ENCODE results near the gene GALNT9.

Gene GALNT9

GRCh38 chr12:132238884-132239283, 90.5 kb downstream of the GALNT9 start:
- no peak overlapping the region for H3K27ac Mint-ChIP-seq
- no peaks in the 10 kb centered on the region for H3K27me3 Mint-ChIP-seq
- H3K4me3 Mint-ChIP-seq, result no peak overlapping the region
- no peaks in the 10 kb centered on the region for H3K36me3 Mint-ChIP-seq (ENCODE audit: low read depth)
- no peaks in the 10 kb centered on the region for H3K9me3 Mint-ChIP-seq
- H3K4me1 Mint-ChIP-seq (ENCODE audit: low read depth), result no peaks in the 10 kb centered on the region

DNA sequence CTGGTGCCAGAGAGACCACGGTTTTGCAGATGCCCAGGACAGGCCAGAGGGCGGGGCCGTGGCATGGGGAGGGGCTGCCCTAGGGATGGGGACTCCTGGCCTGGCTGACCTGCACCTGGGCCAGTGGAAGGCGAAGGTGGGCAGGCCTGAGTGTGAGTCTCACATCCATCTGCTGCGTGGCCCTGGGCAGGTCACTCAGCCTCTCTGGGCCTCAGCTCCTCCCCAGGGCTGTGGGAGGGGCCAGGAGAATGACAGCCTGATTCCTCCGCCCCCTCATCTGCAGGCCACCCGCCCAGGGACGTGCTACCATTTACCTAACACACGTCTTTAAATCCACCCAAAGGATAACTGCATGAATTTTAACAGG, 90.9 kb downstream of the GALNT9 start:
- Mint-ChIP-seq H3K27me3 (no peaks in the 10 kb centered on the region), H3K9me3 (no peaks in the 10 kb centered on the region), H3K4me1 (ENCODE audit: low read depth) (no peaks in the 10 kb centered on the region), H3K27ac (no peak overlapping the region), H3K4me3 (no peak overlapping the region), H3K36me3 (ENCODE audit: low read depth) (no peaks in the 10 kb centered on the region)

DNA sequence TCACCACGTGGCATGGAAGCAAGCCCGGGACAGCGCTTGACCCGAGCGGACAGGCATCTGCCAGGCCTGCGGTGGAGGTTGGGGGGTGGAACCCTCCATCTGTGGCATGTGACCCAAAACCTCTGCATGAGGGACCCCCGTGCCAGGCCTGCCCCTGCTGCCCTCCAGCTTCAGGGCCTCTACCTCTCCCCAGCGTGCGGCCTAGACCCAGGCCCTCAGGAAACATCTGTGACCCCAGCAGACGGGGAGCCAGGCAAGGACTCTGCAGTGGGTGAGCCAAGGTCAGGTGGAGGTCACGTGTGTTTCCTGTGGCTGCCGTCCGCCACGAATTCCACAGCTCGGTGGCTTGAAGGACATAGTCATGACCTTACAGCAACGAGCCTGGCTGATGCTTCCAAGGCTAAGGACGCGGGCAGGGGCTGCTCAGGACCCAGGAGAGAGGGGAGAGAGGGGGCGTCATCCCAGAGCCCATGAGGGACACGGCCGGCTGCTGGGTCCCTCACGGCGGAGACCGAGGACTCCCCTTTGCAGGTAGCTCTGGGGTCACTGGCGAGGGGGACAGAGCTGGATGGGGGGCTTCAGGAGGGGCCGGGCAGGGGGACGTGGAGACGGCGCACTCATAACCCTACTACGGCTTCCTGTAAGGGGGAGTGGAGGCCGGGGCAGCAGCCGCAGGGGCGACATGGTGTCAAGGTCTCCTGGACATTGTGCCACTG, 91.5 kb downstream of the GALNT9 start:
- no peak overlapping the region for H3K4me3 Mint-ChIP-seq
- H3K27me3 Mint-ChIP-seq, result no peaks in the 10 kb centered on the region
- no peaks in the 10 kb centered on the region for H3K9me3 Mint-ChIP-seq
- H3K27ac Mint-ChIP-seq, result no peak overlapping the region
- H3K36me3 Mint-ChIP-seq (ENCODE audit: low read depth), result no peaks in the 10 kb centered on the region
- H3K4me1 Mint-ChIP-seq (ENCODE audit: low read depth), result no peaks in the 10 kb centered on the region

DNA sequence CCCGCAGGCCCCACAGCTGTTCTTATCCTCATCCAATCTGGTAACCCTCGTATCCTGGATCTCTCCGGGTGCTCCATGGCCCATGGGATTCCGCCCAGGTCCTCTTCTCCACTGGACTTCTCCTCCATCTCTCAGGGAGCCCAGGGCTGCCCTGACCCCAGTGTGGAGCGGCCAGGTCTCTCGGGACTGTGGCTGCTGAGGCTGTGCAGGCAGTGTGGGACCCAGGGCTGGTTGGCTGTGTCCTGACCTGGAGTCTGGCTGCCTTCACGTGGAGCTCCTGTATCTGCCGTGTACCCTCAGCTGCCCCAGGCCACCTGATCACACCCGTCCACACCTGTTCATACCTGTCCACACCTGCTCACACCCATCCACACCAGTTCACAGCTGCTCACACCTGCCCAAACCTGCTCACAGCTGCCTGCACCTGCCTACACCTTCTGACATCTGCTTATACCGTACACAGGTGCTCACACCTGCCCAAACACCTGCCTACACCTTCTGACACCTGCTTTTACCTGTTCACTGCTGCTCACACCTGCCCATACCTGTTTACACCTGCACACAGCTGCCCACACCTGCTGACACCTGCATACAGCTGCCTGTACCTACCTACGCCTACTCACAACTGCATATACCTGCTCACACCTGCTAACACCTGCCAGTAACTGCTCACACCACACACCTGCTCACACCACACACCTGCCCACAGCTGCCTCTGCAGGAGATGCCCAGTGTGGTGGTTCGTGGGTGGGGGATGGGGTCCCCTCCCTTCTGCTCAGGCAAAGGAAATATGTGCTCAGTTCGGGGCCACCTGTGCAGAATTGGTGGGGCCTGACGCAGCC, 92.2 kb downstream of the GALNT9 start:
- no peak overlapping the region for H3K27ac Mint-ChIP-seq

GRCh38 chr12:132236129-132236929, 93.1 kb downstream of the GALNT9 start:
- Mint-ChIP-seq H3K36me3 (ENCODE audit: low read depth) (no peaks in the 10 kb centered on the region), H3K9me3 (no peaks in the 10 kb centered on the region), H3K27me3 (no peaks in the 10 kb centered on the region), H3K27ac (no peak overlapping the region), H3K4me1 (ENCODE audit: low read depth) (no peaks in the 10 kb centered on the region), H3K4me3 (no peak overlapping the region)

More for the DNA sequence above, 92.2 kb downstream of the GALNT9 start:
- Mint-ChIP-seq H3K27me3 (no peaks in the 10 kb centered on the region), H3K4me1 (ENCODE audit: low read depth) (no peaks in the 10 kb centered on the region), H3K36me3 (ENCODE audit: low read depth) (no peaks in the 10 kb centered on the region), H3K4me3 (no peak overlapping the region), H3K9me3 (no peaks in the 10 kb centered on the region)

GRCh38 chr12:132235116-132235820, 94.1 kb downstream of the GALNT9 start:
- Mint-ChIP-seq H3K9me3 (no peaks in the 10 kb centered on the region), H3K36me3 (ENCODE audit: low read depth) (no peaks in the 10 kb centered on the region), H3K4me1 (ENCODE audit: low read depth) (no peaks in the 10 kb centered on the region), H3K27me3 (no peaks in the 10 kb centered on the region), H3K4me3 (no peak overlapping the region), H3K27ac (no peak overlapping the region)

DNA sequence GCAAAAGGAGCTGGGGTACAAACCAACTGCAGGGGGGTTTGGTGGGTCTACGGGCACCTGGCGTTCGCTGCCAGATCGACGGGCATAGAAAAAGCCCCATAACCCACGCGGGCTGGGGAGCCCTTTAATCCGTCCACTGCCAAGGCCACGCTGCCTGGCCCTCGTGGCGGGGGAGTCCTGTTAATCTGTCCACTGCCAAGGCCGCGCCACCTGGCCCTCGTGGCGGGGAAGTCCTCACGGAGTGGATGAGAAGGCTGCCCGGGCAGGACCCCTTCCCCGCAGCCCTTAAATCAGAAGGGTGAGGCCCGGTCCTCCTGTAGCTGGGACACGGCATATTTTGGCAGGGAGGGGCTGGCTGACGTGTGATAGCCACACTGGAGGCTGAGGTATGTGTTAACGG, 99.0 kb downstream of the GALNT9 start:
- Mint-ChIP-seq H3K9me3 (no peaks in the 10 kb centered on the region), H3K36me3 (ENCODE audit: low read depth) (no peaks in the 10 kb centered on the region), H3K27me3 (peaks cover 9% of the 10 kb centered on the region), H3K4me1 (ENCODE audit: low read depth) (no peaks in the 10 kb centered on the region), H3K4me3 (no peak overlapping the region), H3K27ac (no peak overlapping the region)

GRCh38 chr12:132229926-132230325, 99.5 kb downstream of the GALNT9 start:
- H3K4me3 Mint-ChIP-seq, result no peak overlapping the region
- no peaks in the 10 kb centered on the region for H3K9me3 Mint-ChIP-seq
- peaks cover 9% of the 10 kb centered on the region for H3K27me3 Mint-ChIP-seq
- no peaks in the 10 kb centered on the region for H3K4me1 Mint-ChIP-seq (ENCODE audit: low read depth)
- H3K27ac Mint-ChIP-seq, result no peak overlapping the region
- H3K36me3 Mint-ChIP-seq (ENCODE audit: low read depth), result no peaks in the 10 kb centered on the region

GRCh38 chr12:132229193-132229760, 100.1 kb downstream of the GALNT9 start:
- H3K27ac Mint-ChIP-seq, result no peak overlapping the region
- H3K4me3 Mint-ChIP-seq, result no peak overlapping the region
- H3K36me3 Mint-ChIP-seq (ENCODE audit: low read depth), result no peaks in the 10 kb centered on the region
- no peaks in the 10 kb centered on the region for H3K9me3 Mint-ChIP-seq
- no peaks in the 10 kb centered on the region for H3K4me1 Mint-ChIP-seq (ENCODE audit: low read depth)
- H3K27me3 Mint-ChIP-seq, result peaks cover 9% of the 10 kb centered on the region

GRCh38 chr12:132228476-132229192, 100.8 kb downstream of the GALNT9 start:
- no peaks in the 10 kb centered on the region for H3K36me3 Mint-ChIP-seq (ENCODE audit: low read depth)

DNA sequence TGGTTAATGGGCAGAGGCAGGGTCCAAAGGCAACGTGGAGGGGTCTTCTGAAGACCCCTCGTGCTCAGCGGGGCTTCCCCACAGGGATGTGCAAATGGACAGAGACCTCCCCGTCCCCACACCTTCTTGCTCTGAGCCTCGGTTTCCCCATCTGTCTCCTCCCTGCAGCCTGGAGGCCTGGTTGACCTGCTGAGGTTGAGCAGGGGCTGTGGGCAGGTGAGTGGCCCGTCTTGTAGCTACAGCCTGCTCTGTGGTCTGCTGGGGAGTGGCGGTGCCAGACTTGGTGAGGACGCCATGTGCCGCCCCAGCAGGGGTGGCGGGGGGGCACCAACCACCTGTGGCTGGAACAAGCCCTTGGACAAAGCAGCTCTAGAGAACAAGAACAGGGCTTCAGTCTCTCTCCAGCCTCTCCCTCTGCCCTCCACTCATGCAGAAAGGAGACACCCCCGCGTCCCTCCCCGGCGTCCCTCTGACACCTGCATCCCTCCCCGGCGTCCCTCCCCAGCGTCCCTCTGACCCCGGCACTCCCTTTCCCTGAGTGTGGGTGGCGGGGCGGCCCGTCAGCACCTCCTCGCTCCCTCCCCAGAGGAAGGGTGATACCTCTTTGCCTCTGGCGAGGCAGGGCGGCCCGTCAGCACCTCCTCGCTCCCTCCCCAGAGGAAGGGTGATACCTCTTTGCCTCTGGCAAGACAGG, 101.5 kb downstream of the GALNT9 start:
- H3K4me3 Mint-ChIP-seq, result no peak overlapping the region

More at GRCh38 chr12:132228476-132229192, 100.8 kb downstream of the GALNT9 start:
- no peak overlapping the region for H3K27ac Mint-ChIP-seq
- H3K27me3 Mint-ChIP-seq, result peaks cover 9% of the 10 kb centered on the region
- H3K4me3 Mint-ChIP-seq, result no peak overlapping the region
- no peaks in the 10 kb centered on the region for H3K4me1 Mint-ChIP-seq (ENCODE audit: low read depth)
- H3K9me3 Mint-ChIP-seq, result no peaks in the 10 kb centered on the region

GRCh38 chr12:132227118-132227517, 102.3 kb downstream of the GALNT9 start:
- H3K27ac Mint-ChIP-seq, result no peak overlapping the region
- peaks cover 4% of the 10 kb centered on the region for H3K4me1 Mint-ChIP-seq (ENCODE audit: low read depth)
- no peaks in the 10 kb centered on the region for H3K36me3 Mint-ChIP-seq (ENCODE audit: low read depth)
- H3K27me3 Mint-ChIP-seq, result peaks cover 9% of the 10 kb centered on the region
- no peak overlapping the region for H3K4me3 Mint-ChIP-seq
- no peaks in the 10 kb centered on the region for H3K9me3 Mint-ChIP-seq

More for the DNA sequence above, 101.5 kb downstream of the GALNT9 start:
- H3K27me3 Mint-ChIP-seq, result peaks cover 9% of the 10 kb centered on the region
- H3K27ac Mint-ChIP-seq, result no peak overlapping the region
- H3K9me3 Mint-ChIP-seq, result no peaks in the 10 kb centered on the region
- no peaks in the 10 kb centered on the region for H3K4me1 Mint-ChIP-seq (ENCODE audit: low read depth)
- H3K36me3 Mint-ChIP-seq (ENCODE audit: low read depth), result no peaks in the 10 kb centered on the region

GRCh38 chr12:132226604-132227003, 102.8 kb downstream of the GALNT9 start:
- Mint-ChIP-seq H3K4me1 (ENCODE audit: low read depth) (peaks cover 4% of the 10 kb centered on the region), H3K9me3 (no peaks in the 10 kb centered on the region), H3K27me3 (peaks cover 9% of the 10 kb centered on the region), H3K27ac (no peak overlapping the region), H3K36me3 (ENCODE audit: low read depth) (no peaks in the 10 kb centered on the region), H3K4me3 (no peak overlapping the region)
